HG03103 (cell line): ENCODE measurements around the gene DLX5.

Experiments
- ATAC-seq: cut with Tn5 transposase; IDR thresholded peaks from one replicate; pipeline ENCODE4 v1.9.1; 2021; ENCODE audit warnings: low read depth; ENCODE audit not compliant: unreplicated experiment

Gene DLX5

DNA sequence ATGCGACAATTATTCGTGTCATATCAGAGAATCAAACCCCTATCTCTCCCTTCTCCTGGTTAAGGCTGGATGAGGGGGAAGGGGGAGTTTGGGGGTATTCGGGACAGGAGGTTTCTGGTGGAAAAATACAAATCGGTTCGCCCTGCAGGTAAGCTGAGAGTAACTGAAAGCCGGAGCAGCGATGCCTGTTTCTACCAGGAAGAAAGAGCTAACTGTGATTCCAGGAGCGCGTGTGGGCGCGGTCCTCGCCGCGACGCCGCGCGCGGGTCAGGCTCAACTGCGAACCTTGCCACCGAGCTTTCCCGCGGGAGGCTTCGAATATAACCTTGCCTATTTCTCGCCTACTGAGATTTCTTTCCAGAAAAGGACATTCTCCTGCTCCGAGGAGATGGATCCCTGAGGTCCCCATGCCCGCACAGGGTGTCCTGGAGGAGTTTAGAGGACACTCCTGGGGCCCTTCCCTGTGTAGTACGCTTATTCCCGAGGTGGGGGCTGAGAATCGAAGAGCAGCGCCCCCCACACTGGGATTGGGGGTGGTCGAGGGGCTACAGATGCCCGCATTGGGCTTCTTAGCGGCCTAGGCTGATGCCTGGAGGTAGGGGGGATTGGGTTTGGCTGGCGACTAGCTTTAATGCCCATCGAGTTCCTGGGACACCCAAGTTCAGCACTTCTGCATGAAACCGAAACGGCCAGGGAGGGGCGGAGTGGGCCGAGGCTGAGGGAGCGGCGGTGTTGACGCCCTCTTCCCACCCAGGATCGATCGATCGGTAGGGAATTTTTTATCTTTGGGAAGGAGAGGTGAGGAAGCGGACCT lies 32.2 kb downstream of the DLX5 start:
- no peak for ATAC-seq

DNA sequence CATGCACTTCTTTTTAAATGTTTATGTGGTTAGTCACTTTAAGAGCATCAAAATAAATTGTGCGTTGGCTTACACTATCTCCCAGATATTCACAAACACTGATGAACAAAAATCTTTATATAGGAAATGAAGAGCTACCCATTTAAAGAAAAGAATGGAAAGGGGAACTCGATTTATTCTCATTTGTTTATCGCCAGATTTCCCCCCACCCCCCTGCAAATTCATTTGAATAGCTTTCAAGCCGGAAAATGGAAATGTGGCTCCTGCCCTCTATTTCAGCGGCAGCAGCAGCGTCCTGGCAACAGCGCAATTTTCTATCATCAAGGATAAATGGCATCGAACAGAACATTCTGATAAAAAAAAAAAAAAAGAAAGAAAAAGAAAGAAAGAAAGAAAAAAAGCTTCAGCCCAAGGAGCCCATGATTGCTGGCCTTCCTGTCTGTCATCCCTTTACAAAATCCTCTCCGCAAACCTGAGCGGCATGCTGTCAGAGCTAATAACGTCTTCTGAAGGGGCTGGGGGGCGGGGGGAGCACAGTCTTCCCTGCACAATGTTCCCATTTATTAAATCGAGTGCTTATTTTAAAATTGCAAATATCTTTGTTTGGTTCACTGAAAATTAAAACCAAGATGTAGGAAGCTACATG lies 33.0 kb downstream of the DLX5 start:
- no peak for ATAC-seq

DNA sequence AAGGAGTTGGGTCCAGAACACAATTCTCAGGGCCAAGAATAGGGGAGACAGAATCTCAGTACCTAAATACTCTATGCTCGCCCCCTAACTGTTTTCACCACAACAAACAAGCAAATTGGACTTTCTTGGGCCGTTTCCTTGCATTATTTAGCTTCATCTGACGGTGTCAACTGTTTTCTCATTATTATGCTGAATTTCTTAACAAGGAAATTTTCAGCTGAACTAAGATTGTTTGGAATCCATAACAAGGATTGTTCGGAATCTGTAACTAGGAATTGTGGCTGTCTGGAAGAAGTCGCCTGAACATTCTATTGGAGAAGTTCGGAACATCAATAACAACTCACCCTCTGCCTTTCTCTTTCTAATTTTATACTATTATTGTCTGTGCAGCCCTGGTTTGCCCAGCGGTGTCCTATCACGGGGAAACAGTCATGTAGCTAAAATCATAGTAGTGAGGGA lies 34.7 kb downstream of the DLX5 start:
- ATAC-seq, result no peak

DNA sequence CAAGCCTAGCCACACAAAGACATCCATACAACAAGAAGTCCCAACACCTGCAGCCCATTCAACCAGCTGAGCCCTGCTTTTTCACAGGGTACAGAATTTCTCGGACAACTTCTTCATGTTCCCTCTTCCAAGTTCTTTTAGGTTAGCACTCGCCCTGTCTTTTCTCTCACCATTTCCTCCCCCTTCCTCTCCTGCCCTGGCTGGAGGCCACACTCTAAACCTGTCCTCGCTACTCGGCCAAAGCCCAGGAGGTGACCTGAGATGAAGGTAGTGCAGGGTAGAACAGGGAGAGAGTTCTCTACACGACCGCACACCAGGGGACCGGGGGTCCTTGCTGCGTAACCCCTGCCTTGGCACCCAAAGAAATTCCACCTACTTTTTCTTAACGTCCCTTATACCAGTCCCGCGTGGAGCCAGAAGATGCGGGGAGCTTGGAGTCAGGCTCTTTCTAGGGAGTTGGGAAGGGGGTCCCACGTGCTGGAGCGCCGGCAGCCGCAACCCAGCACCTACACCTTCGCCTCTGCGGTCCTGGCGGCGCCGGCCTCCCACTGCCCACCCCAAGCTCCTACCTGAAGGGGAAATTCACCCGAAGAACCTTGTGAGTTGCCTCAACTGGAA lies 35.3 kb downstream of the DLX5 start:
- ATAC-seq, result no peak

DNA sequence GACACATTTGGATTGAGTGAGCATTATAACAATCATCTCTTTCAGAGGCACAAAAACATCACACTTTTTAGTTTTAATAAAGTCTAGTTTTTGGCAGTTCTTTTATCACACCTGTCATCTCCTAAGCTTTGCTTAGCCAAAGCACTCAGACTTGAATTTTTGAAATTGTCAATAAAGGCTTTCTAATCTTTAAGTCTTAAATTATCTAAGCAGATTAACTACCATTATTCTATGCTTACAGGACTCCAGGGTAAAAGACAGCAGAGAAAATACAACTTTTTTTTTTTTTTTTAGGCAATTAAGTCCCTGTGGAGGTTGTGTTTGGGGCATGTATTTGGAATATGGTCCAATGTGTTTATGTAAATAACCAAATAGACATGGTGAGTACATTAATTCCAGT lies 36.9 kb downstream of the DLX5 start:
- no peak for ATAC-seq

DNA sequence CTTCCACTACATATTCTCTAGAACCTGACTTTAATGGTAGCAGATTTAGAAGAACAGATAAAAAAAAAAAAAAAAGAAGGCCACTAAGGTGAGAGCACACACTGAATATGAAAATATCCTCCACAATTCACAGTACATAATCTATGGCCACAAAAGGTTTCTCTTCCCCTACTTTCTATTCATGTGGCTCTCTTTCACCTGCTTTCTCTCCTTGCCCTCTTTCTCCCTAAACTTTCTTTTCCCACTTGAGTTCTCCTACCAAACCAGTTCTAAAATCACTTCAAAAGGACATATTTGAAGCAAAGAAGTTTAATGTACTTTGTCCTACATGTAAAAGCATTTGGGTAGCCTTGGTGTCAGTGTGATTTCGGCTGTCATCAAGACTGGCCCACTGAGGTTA lies 37.7 kb downstream of the DLX5 start:
- ATAC-seq, result no peak

DNA sequence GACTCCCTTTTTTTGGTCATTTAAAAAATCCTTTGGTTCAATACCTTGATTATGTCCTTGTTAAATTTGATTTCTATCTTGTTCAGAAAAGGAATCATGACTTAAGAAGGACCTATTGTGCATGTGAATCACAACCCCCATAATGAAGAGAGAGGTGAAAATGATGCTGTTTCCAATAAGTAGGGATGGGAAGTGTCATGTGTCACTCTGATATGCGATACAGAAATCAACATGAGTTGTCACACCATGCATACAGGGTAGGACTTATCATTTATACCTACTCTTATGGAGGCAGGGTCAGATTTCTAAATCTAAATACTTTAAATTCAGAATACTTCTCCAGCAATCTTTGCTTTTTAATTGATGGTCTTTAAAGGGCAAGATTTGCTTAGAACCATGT lies 38.6 kb downstream of the DLX5 start:
- ATAC-seq, result no peak

DNA sequence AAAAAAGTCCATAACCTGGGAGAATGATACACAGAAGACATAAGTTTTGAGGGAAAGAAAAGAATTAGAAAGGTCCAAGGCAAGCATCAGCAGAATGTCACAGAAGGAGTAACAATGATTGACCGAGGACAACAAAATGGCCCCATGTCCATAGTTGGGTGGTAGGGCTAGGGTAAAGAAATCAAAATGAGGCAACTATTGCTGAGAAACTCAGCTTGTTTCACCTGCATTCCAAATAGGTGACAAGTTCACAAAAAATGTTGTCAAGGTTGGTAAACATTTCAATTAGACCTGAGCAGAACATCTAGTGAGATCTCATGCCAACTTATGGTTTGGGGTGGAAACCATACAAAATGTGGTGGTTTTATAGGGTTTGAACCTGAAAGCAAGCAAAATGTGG lies 42.0 kb downstream of the DLX5 start:
- ATAC-seq, result no peak

DNA sequence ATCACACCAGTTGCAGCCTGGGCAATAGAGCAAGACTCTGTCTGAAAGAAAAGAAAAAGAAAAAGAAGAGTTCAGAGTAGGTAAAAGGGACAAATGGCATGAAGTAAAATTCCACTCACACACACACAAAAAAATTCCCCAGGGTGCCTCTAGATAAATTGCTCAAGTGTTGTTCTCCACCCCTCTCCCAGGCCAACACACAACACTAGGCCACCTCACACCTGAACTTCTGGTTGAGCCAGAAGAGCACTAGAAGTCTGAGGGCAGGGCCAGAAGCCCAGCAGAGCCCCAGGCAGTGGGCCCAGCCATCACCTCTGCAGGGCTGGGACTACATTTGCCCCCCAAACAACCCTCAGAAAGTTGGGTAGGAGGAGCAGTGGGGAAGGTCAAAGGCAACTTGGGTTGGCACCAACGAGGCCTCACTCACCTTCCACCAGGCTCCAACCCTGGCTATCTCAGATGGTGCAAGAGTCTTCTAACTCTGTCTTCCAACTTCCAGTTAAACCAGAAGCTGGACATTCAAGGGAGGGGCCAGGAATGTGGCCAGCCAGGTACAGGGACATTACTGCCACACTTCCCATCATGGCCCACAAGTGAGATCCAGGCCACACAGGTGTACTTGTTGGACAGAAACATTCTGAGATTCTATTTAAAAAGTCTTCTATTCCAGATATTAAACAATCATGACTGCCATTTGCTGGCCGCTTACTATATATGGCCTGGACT lies 44.9 kb downstream of the DLX5 start:
- no peak for ATAC-seq

DNA sequence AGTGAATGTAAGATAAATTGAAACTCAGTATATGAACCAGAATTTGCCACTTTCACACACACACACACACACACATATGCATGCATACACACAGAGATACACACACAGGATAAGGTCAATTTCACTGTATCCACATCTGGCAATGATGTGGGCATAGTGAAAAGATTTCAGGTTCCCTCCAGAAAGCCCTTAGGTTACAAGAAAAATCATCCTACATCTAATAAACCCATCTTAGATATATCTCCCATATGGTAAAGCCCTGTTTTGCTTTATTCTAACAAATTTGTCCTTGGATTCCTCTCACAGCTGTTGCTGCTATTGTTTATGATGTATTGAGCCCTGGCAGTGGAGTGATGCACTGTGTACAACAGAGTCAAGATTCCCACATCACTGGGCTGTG lies 47.2 kb downstream of the DLX5 start:
- ATAC-seq, result no peak

DNA sequence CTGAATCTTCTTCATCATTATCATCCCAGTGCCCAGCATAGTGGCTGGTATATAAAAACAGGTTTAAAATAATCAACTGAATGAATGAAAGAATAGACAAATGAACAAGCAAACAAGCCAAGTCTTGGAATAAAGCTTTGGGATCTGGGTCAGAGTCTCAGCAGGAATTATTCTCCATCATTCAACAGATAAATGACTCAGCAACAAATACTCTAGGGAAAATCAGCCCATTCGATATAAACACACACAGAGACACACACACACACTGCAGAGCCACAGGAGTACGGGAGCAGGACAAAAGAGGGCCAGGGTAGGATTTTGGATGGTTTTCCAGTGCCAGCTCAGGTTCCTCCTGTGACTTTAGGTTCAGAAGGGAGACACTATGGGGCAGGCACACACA lies 48.5 kb downstream of the DLX5 start:
- no peak for ATAC-seq

DNA sequence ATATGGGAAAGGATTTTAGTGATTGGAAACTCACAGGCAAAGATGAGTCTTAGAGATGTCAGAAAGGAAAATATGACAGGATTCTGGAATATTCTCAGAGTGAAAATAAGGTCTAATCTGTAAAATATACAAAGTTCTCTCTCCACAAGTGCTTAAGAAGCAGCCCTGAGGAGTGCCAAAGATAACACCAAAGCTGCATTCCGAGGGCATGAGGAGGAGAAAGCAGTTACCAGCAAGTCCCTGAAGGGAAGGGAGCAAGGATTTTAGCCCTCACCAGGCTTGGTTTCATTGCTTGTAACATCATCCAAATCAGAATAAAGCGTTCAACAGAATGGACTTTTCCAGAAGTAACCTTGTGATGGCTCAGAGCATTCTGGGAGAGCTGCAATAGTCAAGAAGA lies 50.6 kb downstream of the DLX5 start:
- no peak for ATAC-seq

DNA sequence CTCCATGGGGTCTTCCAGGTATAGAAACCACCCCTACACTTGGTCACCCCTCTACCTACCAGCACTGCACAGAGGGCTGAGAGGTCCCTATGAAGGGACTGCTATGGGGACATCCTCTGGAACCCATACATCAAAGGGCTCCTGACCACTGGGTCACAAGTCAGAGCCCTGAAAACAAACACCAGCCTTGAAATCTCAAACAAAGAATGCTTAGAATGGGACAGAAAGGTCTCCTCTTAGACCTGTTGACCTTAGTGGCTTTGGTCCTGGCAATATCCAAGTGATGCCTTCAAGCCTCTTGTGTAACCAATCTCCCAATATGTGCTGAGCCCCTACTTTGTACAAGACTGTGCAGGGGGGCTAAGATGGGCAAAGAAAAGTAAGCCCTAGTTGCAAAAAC lies 53.9 kb downstream of the DLX5 start:
- ATAC-seq, result no peak
